Left kidney (tissue), 2 donors: Measurements from ENCODE around the gene SP2. TPM values are rescaled to one million over a fixed set of nuclear protein-coding genes. Genes with fewer than 3 reads are reported as not detected.

Source experiments
- DNase-seq: peaks from one replicate; pipeline ENCODE4 v3.0.0-alpha.2; 2013
- polyA plus RNA-seq: library from polyadenylated mRNA; unstranded; fragments of 120-200 nt; gene quantifications from one replicate; pipeline ENCODE4 v1.2.1, GENCODE V29; 2013; ENCODE audit not compliant: insufficient read length

SP2 gene
- polyA plus RNA-seq, 1 donor, result 26.1 TPM

DNA sequence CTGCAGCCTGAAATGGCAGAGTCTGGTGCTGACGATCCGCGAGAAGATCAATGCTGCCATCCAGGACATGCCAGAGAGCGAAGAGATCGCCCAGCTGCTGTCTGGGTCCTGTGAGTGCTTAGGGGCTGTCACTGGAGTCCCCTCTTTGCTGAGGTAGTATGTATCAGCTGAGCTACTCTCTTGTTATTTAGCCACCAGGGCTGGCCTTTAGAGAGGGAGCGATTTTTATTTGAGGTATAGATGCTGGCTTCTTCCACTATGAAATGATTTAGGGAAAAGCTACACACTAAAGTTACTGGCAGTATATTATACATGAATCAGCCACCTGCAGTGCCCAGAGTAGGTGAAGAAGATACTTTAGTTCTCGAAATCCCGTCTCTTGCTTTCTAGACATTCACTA is 77.5 kb downstream of the SP2 start:
- DNase-seq, result no peak

GRCh38 chr17:47975189-47975822 is 79.3 kb downstream of the SP2 start:
- no peak for DNase-seq

- no peak for DNase-seq
Measured at GRCh38 chr17:47975823-47976205, 79.8 kb downstream of the SP2 start.

GRCh38 chr17:47978324-47978723 is 82.3 kb downstream of the SP2 start:
- DNase-seq, result no peak

Other genes starting within 250 kb of the SP2 start
- 325 TPM for gene KPNB1, start 246.3 kb upstream of the SP2 start, polyA plus RNA-seq
- gene TBKBP1, start 202.1 kb upstream of the SP2 start, polyA plus RNA-seq, result 31.1 TPM
- gene TBX21, start 163.0 kb upstream of the SP2 start, polyA plus RNA-seq, result 0.08 TPM
- 16.7 TPM for gene OSBPL7, start 74.4 kb upstream of the SP2 start, polyA plus RNA-seq
- gene MRPL10, start 64.7 kb upstream of the SP2 start, polyA plus RNA-seq, result 52.8 TPM
- gene LRRC46, start 64.6 kb upstream of the SP2 start, polyA plus RNA-seq, result 2.8 TPM
- 60.0 TPM for gene SCRN2, start 55.0 kb upstream of the SP2 start, polyA plus RNA-seq
- 2.7 TPM for gene SP6, start 45.1 kb upstream of the SP2 start, polyA plus RNA-seq
- 21.4 TPM for gene PNPO, start 45.3 kb downstream of the SP2 start, polyA plus RNA-seq
- gene PRR15L, start 61.6 kb downstream of the SP2 start, polyA plus RNA-seq, result 17.7 TPM
- 186 TPM for gene CDK5RAP3, start 74.9 kb downstream of the SP2 start, polyA plus RNA-seq
- 15.3 TPM for gene COPZ2, start 141.6 kb downstream of the SP2 start, polyA plus RNA-seq
- gene NFE2L1, start 152.1 kb downstream of the SP2 start, polyA plus RNA-seq, result 218 TPM
- 202 TPM for gene CBX1, start 205.2 kb downstream of the SP2 start, polyA plus RNA-seq
- gene SNX11, start 211.5 kb downstream of the SP2 start, polyA plus RNA-seq, result 22.1 TPM